Keratinocyte (primary cell): Measurements from ENCODE around the gene ELAVL2.

Experiments used
- CTCF ChIP-seq, 3 experiments: IDR thresholded peaks in 1 of 3; conservative IDR thresholded peaks in 1 of 3; optimal IDR thresholded peaks in 1 of 3; 2 replicates in 2 of 3; 3 replicates in 1 of 3; pipeline versions ENCODE3 to v1.5.1; 2011; ENCODE audit warnings: low read length in 3 of 3, mild to moderate bottlenecking in 3 of 3, moderate library complexity in 2 of 3, control low read depth in 1 of 3, inconsistent platforms in 1 of 3; ENCODE audit not compliant: insufficient read depth in 2 of 3; ENCODE audit errors: extremely low read depth in 1 of 3
- EZH2 ChIP-seq: IDR thresholded peaks from one replicate; pipeline ENCODE4 v1.6.1; 2012; ENCODE audit warnings: inconsistent platforms, mild to moderate bottlenecking, low read length, moderate library complexity

GRCh38 chr9:23663125-23663524 is 162.9 kb downstream of the ELAVL2 start:
- TF ChIP-seq CTCF (optimal IDR thresholded peaks at IDR 0.05 in 1 of 3, IDR thresholded peaks at IDR 0.05 in 1 of 3, conservative IDR thresholded peaks at IDR 0.05 in 1 of 3; ENCODE audit: extremely low read depth in 1 of 3, insufficient read depth in 2 of 3, low read length in 3 of 3) (no peak), EZH2 (no peak)
